ENCODE data around the gene SPRY1.

SPRY1 gene

GRCh38 chr4:123396307-123397143, at the start of gene SPRY1:
Gene SPRY1 (plus strand): TSS chr4:123396795. CDS start chr4:123401592, 4,797 bp downstream.
- peak; percentile 43 to 55 for DNase-seq (ENCODE audit: extremely low read depth in 1 of 2, low read depth in 1 of 2)

- DNase-seq (ENCODE audit: extremely low read depth in 1 of 2, low read depth in 1 of 2): no peak
These were observed 49.6 kb upstream of the SPRY1 start for GRCh38 chr4:123346951-123347350.

- DNase-seq (ENCODE audit: extremely low read depth in 1 of 2, low read depth in 1 of 2): no peak
These were observed 47.6 kb upstream of the SPRY1 start for GRCh38 chr4:123348946-123349345.

- DNase-seq (ENCODE audit: extremely low read depth in 1 of 2, low read depth in 1 of 2): no peak
These were observed 47.0 kb upstream of the SPRY1 start for GRCh38 chr4:123349421-123350190.

- DNase-seq (ENCODE audit: extremely low read depth in 1 of 2, low read depth in 1 of 2): no peak
These were observed 46.4 kb upstream of the SPRY1 start for GRCh38 chr4:123350191-123350544.

- DNase-seq (ENCODE audit: extremely low read depth in 1 of 2, low read depth in 1 of 2): no peak
These were observed 45.9 kb upstream of the SPRY1 start for GRCh38 chr4:123350726-123351125.

- no peak for DNase-seq (ENCODE audit: extremely low read depth in 1 of 2, low read depth in 1 of 2)
These were observed 44.9 kb upstream of the SPRY1 start for GRCh38 chr4:123351713-123352112.

- DNase-seq (ENCODE audit: extremely low read depth in 1 of 2, low read depth in 1 of 2): no peak
These were observed 44.2 kb upstream of the SPRY1 start for GRCh38 chr4:123352240-123352945.

- DNase-seq (ENCODE audit: extremely low read depth in 1 of 2, low read depth in 1 of 2): no peak
These were observed 43.6 kb upstream of the SPRY1 start for GRCh38 chr4:123352966-123353365.

- DNase-seq (ENCODE audit: extremely low read depth in 1 of 2, low read depth in 1 of 2): no peak
These were observed 42.9 kb upstream of the SPRY1 start for GRCh38 chr4:123353656-123354055.

GRCh38 chr4:123354701-123355100, 41.9 kb upstream of the SPRY1 start:
- DNase-seq (ENCODE audit: extremely low read depth in 1 of 2, low read depth in 1 of 2): no peak

- no peak for DNase-seq (ENCODE audit: extremely low read depth in 1 of 2, low read depth in 1 of 2)
These were observed 39.7 kb upstream of the SPRY1 start for GRCh38 chr4:123356921-123357320.

GRCh38 chr4:123359449-123360315, 36.9 kb upstream of the SPRY1 start:
- no peak for DNase-seq (ENCODE audit: extremely low read depth in 1 of 2, low read depth in 1 of 2)

GRCh38 chr4:123361195-123361861, 35.3 kb upstream of the SPRY1 start:
- DNase-seq (ENCODE audit: extremely low read depth in 1 of 2, low read depth in 1 of 2): no peak

- DNase-seq (ENCODE audit: extremely low read depth in 1 of 2, low read depth in 1 of 2): no peak
These were observed 34.5 kb upstream of the SPRY1 start for GRCh38 chr4:123362103-123362502.

- DNase-seq (ENCODE audit: extremely low read depth in 1 of 2, low read depth in 1 of 2): no peak
These were observed 32.9 kb upstream of the SPRY1 start for GRCh38 chr4:123363729-123364128.

GRCh38 chr4:123364906-123365305, 31.7 kb upstream of the SPRY1 start:
- no peak for DNase-seq (ENCODE audit: extremely low read depth in 1 of 2, low read depth in 1 of 2)

GRCh38 chr4:123365412-123365811, 31.2 kb upstream of the SPRY1 start:
- DNase-seq (ENCODE audit: extremely low read depth in 1 of 2, low read depth in 1 of 2): no peak

- no peak for DNase-seq (ENCODE audit: extremely low read depth in 1 of 2, low read depth in 1 of 2)
These were observed 30.3 kb upstream of the SPRY1 start for GRCh38 chr4:123366144-123366748.

GRCh38 chr4:123378794-123379193, 17.8 kb upstream of the SPRY1 start:
- DNase-seq (ENCODE audit: extremely low read depth in 1 of 2, low read depth in 1 of 2): no peak

Data from activated CD8-positive, alpha-beta memory T cell treated with anti-CD3 and anti-CD28 coated beads for 1 hour (primary cell).